HepG2 (cell line): Measurements from ENCODE around the gene ROBO3.

Experiments
- AGO2 ChIP-seq: fragments of 200-400 bp; formaldehyde crosslinking; optimal IDR thresholded peaks from 2 replicates; pipeline ENCODE3; 2017; ENCODE audit warnings: mild to moderate bottlenecking, low read depth, low read length, moderate library complexity
- ARNTL ChIP-seq: sonication (generic); formaldehyde crosslinking; IDR thresholded peaks from 2 replicates; pipeline ENCODE4 v1.4.0; 2020; ENCODE audit warnings: mild to moderate bottlenecking, missing genetic modification reagents
- CBX2 ChIP-seq, 2 experiments: fragments of 200-600 bp in 1 of 2; sonication (generic); formaldehyde crosslinking in 1 of 2; IDR thresholded peaks; 2 replicates each; pipeline versions ENCODE4 v1.7.0 to v1.8.1; 2018 to 2022; ENCODE audit warnings: low read depth in 2 of 2, low read length in 1 of 2, mild to moderate bottlenecking in 1 of 2, missing genetic modification reagents in 1 of 2
- CTCF ChIP-seq: sonication (generic); formaldehyde crosslinking; IDR thresholded peaks from 2 replicates; pipeline ENCODE4 v1.5.0; 2020; ENCODE audit warnings: mild to moderate bottlenecking, missing genetic modification reagents, moderate library complexity
- MTA1 ChIP-seq: sonication (generic); formaldehyde crosslinking; IDR thresholded peaks from 2 replicates; pipeline ENCODE4 v1.4.0; 2020; ENCODE audit warnings: missing genetic modification reagents, mild to moderate bottlenecking, borderline replicate concordance
- ZNF256 ChIP-seq: sonication (generic); formaldehyde crosslinking; conservative IDR thresholded peaks from 2 replicates; pipeline ENCODE4 v1.4.0; 2020; ENCODE audit warnings: missing genetic modification reagents
- ZNF275 ChIP-seq: sonication (generic); formaldehyde crosslinking; IDR thresholded peaks from 2 replicates; pipeline ENCODE4 v1.8.0; 2022; ENCODE audit warnings: missing genetic modification reagents, mild to moderate bottlenecking, inconsistent platforms, borderline replicate concordance
- TF ChIP-seq, protein P1 (sequence below): sonication (generic); formaldehyde crosslinking; IDR thresholded peaks from 2 replicates; pipeline ENCODE4 v1.9.0; 2021; ENCODE audit warnings: missing genetic modification reagents, borderline replicate concordance
- TF ChIP-seq, protein P2 (sequence below), 2 experiments: sonication (generic) in 1 of 2; formaldehyde crosslinking in 1 of 2; IDR thresholded peaks; 2 replicates each; pipeline versions ENCODE4 v1.5.1 to v1.6.1; 2011 to 2020; ENCODE audit warnings: borderline replicate concordance in 1 of 2, low read depth in 1 of 2, low read length in 1 of 2, mild to moderate bottlenecking in 1 of 2, missing genetic modification reagents in 1 of 2, moderate library complexity in 1 of 2
- TF ChIP-seq, protein P3 (sequence below), 2 experiments: IDR thresholded peaks; 2 replicates each; pipeline ENCODE4 v1.6.1; 2011 to 2012; ENCODE audit warnings: low read length in 2 of 2, borderline replicate concordance in 1 of 2, low read depth in 1 of 2, mild to moderate bottlenecking in 1 of 2, moderate library complexity in 1 of 2
- TF ChIP-seq, protein P4 (sequence below): sonication (generic); formaldehyde crosslinking; IDR thresholded peaks from 2 replicates; pipeline ENCODE4 v1.5.0; 2020; ENCODE audit warnings: missing genetic modification reagents
- TF ChIP-seq, protein P5 (sequence below): sonication (generic); formaldehyde crosslinking; IDR thresholded peaks from 2 replicates; pipeline ENCODE4 v1.5.1; 2020; ENCODE audit warnings: mild to moderate bottlenecking, missing genetic modification reagents, borderline replicate concordance

DNA sequence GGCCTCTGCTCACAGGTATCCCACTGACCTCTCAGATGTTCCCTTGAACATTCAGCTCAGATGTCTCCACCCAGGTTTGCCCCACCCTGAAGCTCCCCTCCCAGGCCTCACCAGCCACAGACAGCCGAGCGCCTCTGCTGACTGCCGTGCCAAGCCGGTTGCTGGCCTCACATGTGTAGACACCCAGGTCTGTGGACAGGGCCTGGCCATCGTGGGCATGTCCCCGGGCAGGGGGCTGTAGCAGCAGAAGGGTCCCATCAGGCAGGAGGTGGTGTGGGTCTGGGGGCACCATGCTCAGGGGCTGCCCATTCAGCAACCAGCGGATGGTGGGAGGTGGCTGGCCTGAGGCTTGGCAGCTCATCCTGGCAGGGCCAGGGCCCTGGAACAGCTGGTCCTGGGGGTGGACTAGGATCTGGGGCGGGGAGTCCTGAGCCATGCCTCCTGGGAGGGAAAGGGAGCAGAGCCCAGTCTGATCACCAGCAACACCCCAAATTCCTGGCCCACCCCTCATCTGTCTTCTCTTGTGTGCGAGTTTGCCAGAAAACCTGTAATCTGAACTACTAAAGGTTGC, 31.7 kb downstream of the ROBO3 start:
- TF ChIP-seq ZNF275 (no peak), AGO2 (no peak), ZNF256 (no peak), CBX2 (IDR thresholded peaks at IDR 0.05; ENCODE audit: low read depth, low read length) (no peak), CBX2 (CRISPR knock-in tag; IDR thresholded peaks at IDR 0.05; ENCODE audit: low read depth) (no peak), CTCF (CRISPR knock-in tag) (no peak), MTA1 (no peak), ARNTL (CRISPR knock-in tag) (no peak)
- TF ChIP-seq, protein P1, sequence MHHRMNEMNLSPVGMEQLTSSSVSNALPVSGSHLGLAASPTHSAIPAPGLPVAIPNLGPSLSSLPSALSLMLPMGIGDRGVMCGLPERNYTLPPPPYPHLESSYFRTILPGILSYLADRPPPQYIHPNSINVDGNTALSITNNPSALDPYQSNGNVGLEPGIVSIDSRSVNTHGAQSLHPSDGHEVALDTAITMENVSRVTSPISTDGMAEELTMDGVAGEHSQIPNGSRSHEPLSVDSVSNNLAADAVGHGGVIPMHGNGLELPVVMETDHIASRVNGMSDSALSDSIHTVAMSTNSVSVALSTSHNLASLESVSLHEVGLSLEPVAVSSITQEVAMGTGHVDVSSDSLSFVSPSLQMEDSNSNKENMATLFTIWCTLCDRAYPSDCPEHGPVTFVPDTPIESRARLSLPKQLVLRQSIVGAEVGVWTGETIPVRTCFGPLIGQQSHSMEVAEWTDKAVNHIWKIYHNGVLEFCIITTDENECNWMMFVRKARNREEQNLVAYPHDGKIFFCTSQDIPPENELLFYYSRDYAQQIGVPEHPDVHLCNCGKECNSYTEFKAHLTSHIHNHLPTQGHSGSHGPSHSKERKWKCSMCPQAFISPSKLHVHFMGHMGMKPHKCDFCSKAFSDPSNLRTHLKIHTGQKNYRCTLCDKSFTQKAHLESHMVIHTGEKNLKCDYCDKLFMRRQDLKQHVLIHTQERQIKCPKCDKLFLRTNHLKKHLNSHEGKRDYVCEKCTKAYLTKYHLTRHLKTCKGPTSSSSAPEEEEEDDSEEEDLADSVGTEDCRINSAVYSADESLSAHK = no peak
- TF ChIP-seq, protein P2, sequence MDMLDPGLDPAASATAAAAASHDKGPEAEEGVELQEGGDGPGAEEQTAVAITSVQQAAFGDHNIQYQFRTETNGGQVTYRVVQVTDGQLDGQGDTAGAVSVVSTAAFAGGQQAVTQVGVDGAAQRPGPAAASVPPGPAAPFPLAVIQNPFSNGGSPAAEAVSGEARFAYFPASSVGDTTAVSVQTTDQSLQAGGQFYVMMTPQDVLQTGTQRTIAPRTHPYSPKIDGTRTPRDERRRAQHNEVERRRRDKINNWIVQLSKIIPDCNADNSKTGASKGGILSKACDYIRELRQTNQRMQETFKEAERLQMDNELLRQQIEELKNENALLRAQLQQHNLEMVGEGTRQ (IDR thresholded peaks at IDR 0.05; ENCODE audit: low read depth, low read length) = no peak
- TF ChIP-seq, protein P2 (CRISPR knock-in tag; IDR thresholded peaks at IDR 0.05; ENCODE audit: borderline replicate concordance) = no peak
- TF ChIP-seq, protein P3, sequence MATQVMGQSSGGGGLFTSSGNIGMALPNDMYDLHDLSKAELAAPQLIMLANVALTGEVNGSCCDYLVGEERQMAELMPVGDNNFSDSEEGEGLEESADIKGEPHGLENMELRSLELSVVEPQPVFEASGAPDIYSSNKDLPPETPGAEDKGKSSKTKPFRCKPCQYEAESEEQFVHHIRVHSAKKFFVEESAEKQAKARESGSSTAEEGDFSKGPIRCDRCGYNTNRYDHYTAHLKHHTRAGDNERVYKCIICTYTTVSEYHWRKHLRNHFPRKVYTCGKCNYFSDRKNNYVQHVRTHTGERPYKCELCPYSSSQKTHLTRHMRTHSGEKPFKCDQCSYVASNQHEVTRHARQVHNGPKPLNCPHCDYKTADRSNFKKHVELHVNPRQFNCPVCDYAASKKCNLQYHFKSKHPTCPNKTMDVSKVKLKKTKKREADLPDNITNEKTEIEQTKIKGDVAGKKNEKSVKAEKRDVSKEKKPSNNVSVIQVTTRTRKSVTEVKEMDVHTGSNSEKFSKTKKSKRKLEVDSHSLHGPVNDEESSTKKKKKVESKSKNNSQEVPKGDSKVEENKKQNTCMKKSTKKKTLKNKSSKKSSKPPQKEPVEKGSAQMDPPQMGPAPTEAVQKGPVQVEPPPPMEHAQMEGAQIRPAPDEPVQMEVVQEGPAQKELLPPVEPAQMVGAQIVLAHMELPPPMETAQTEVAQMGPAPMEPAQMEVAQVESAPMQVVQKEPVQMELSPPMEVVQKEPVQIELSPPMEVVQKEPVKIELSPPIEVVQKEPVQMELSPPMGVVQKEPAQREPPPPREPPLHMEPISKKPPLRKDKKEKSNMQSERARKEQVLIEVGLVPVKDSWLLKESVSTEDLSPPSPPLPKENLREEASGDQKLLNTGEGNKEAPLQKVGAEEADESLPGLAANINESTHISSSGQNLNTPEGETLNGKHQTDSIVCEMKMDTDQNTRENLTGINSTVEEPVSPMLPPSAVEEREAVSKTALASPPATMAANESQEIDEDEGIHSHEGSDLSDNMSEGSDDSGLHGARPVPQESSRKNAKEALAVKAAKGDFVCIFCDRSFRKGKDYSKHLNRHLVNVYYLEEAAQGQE (IDR thresholded peaks at IDR 0.05; ENCODE audit: borderline replicate concordance in 1 of 2, low read depth in 1 of 2, low read length in 2 of 2) = no peak
- TF ChIP-seq, protein P4, sequence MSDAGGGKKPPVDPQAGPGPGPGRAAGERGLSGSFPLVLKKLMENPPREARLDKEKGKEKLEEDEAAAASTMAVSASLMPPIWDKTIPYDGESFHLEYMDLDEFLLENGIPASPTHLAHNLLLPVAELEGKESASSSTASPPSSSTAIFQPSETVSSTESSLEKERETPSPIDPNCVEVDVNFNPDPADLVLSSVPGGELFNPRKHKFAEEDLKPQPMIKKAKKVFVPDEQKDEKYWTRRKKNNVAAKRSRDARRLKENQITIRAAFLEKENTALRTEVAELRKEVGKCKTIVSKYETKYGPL (CRISPR knock-in tag) = no peak
- TF ChIP-seq, protein P5, sequence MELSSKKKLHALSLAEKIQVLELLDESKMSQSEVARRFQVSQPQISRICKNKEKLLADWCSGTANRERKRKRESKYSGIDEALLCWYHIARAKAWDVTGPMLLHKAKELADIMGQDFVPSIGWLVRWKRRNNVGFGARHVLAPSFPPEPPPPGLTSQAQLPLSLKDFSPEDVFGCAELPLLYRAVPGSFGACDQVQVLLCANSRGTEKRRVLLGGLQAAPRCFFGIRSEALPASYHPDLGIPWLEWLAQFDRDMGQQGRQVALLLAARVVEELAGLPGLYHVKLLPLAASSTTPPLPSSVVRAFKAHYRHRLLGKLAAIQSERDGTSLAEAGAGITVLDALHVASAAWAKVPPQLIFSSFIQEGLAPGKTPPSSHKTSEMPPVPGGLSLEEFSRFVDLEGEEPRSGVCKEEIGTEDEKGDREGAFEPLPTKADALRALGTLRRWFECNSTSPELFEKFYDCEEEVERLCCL (CRISPR knock-in tag) = no peak
